CD14-positive monocyte (primary cell): ENCODE data around the gene LRP1B. TPM values are rescaled to one million over a fixed set of nuclear protein-coding genes. Genes with fewer than 3 reads are reported as not detected.

Source experiments
- DNase-seq, 3 donors: peaks; one replicate each; pipeline ENCODE4 v3.0.0-alpha.2; 2011 to 2022
- H2AFZ ChIP-seq: 2 replicates; pipeline ENCODE4 v1.6.0; 2012; ENCODE audit warnings: mild to moderate bottlenecking, low read depth, low read length, inconsistent platforms; ENCODE audit not compliant: insufficient read depth, poor library complexity, severe bottlenecking
- H3K27ac ChIP-seq, 2 donors: 1 replicate in 1 of 2; 2 replicates in 1 of 2; pipeline ENCODE4 v1.5.1; 2012 to 2013; ENCODE audit warnings: low read length in 2 of 2, control low read depth in 1 of 2, inconsistent platforms in 1 of 2, low read depth in 1 of 2, mild to moderate bottlenecking in 1 of 2
- H3K27me3 ChIP-seq, 2 donors: one replicate each; pipeline versions ENCODE4 v1.6.0 to v1.6.1; 2011 to 2013; ENCODE audit warnings: low read length in 2 of 2; ENCODE audit not compliant: control insufficient read depth in 2 of 2, insufficient read depth in 2 of 2
- H3K36me3 ChIP-seq, 2 donors: replicated peaks in 1 of 2; 1 replicate in 1 of 2; 2 replicates in 1 of 2; pipeline versions ENCODE4 v1.5.1 to v1.6.1; 2012 to 2013; ENCODE audit warnings: low read length in 2 of 2, control low read depth in 1 of 2, inconsistent platforms in 1 of 2, mild to moderate bottlenecking in 1 of 2; ENCODE audit not compliant: insufficient read depth in 2 of 2, control insufficient read depth in 1 of 2
- H3K4me1 ChIP-seq, 2 donors: 1 replicate in 1 of 2; 2 replicates in 1 of 2; pipeline versions ENCODE4 v1.5.1 to v1.6.1; 2012 to 2013; ENCODE audit warnings: low read length in 2 of 2, control low read depth in 1 of 2, inconsistent platforms in 1 of 2, mild to moderate bottlenecking in 1 of 2, moderate library complexity in 1 of 2; ENCODE audit not compliant: insufficient read depth in 2 of 2, control insufficient read depth in 1 of 2
- H3K4me2 ChIP-seq: replicated peaks from 2 replicates; pipeline ENCODE3; 2012; ENCODE audit warnings: low read length, moderate library complexity, mild to moderate bottlenecking; ENCODE audit not compliant: poor library complexity, severe bottlenecking; ENCODE audit errors: extremely low read depth
- H3K4me3 ChIP-seq, 3 experiments: fragments of 200-600 bp in 1 of 3; sonication (generic) in 1 of 3; replicated peaks in 1 of 3; 1 replicate in 2 of 3; 2 replicates in 1 of 3; pipeline ENCODE4 v1.5.1; 2011 to 2013; ENCODE audit warnings: low read length in 3 of 3, mild to moderate bottlenecking in 3 of 3, control low read depth in 2 of 3, low read depth in 2 of 3, inconsistent platforms in 1 of 3, moderate library complexity in 1 of 3
- H3K79me2 ChIP-seq: 2 replicates; pipeline ENCODE4 v1.6.0; 2012; ENCODE audit warnings: mild to moderate bottlenecking, control low read depth, inconsistent platforms, low read length, moderate library complexity; ENCODE audit not compliant: insufficient read depth
- H3K9ac ChIP-seq: 2 replicates; pipeline ENCODE4 v1.6.0; 2017; ENCODE audit warnings: low read length, mild to moderate bottlenecking; ENCODE audit not compliant: insufficient read depth, poor library complexity, severe bottlenecking
- H3K9me3 ChIP-seq, 2 donors: replicated peaks in 1 of 2; 1 replicate in 1 of 2; 2 replicates in 1 of 2; pipeline versions ENCODE4 v1.5.1 to v1.6.1; 2012 to 2013; ENCODE audit warnings: low read length in 2 of 2, control low read depth in 1 of 2; ENCODE audit not compliant: control insufficient read depth in 1 of 2, insufficient read depth in 1 of 2
- H4K20me1 ChIP-seq: 2 replicates; pipeline ENCODE4 v1.6.0; 2012; ENCODE audit warnings: mild to moderate bottlenecking, low read length, control low read depth, moderate library complexity; ENCODE audit not compliant: insufficient read depth
- H3K27ac Mint-ChIP-seq, 7 donors: one replicate each; pipeline ENCODE4 v1.8.0; 2020; ENCODE audit warnings: mild to moderate bottlenecking in 7 of 7, mixed read lengths in 7 of 7, moderate library complexity in 6 of 7, inconsistent platforms in 2 of 7
- H3K27me3 Mint-ChIP-seq, 3 donors: one replicate each; pipeline ENCODE4 v1.8.0; 2021 to 2022; ENCODE audit warnings: low read depth in 3 of 3, mild to moderate bottlenecking in 3 of 3, mixed read lengths in 3 of 3, moderate library complexity in 3 of 3, inconsistent platforms in 1 of 3
- H3K36me3 Mint-ChIP-seq, 2 donors: one replicate each; pipeline ENCODE4 v1.8.0; 2020; ENCODE audit warnings: mixed read lengths in 2 of 2, inconsistent platforms in 1 of 2, mild to moderate bottlenecking in 1 of 2
- H3K4me1 Mint-ChIP-seq: one replicate; pipeline ENCODE4 v1.8.0; 2020; ENCODE audit warnings: mild to moderate bottlenecking, mixed read lengths
- H3K4me3 Mint-ChIP-seq, 2 donors: one replicate each; pipeline ENCODE4 v1.8.0; 2020; ENCODE audit warnings: mild to moderate bottlenecking in 2 of 2, mixed read lengths in 2 of 2, moderate library complexity in 1 of 2
- H3K9me3 Mint-ChIP-seq, 7 donors: one replicate each; pipeline ENCODE4 v1.8.0; 2020 to 2022; ENCODE audit warnings: mixed read lengths in 7 of 7, mild to moderate bottlenecking in 6 of 7, moderate library complexity in 6 of 7, inconsistent platforms in 2 of 7
- CTCF ChIP-seq: fragments of 200-600 bp; IDR thresholded peaks from one replicate; pipeline ENCODE4 v1.8.0; 2022; ENCODE audit warnings: antibody characterized with exemption, mild to moderate bottlenecking
- WGBS: methylation state at CpG from one replicate; pipeline ENCODE4 v1.1.5; 2013; ENCODE audit warnings: missing lambda C conversion rate; ENCODE audit not compliant: insufficient coverage; 5-methylcytosine and 5-hydroxymethylcytosine counted together
- intact Hi-C, 2 donors: fragments of 100-400 bp; cut with micrococcal nuclease; formaldehyde crosslinking; loops; one replicate each; pipeline versions ENCODE4 v1.15.0 to v1.15.1; 2023
- polyA plus RNA-seq, 3 donors: library from polyadenylated mRNA; depleted of rRNA in 1 of 3; unstranded in 2 of 3; stranded (reverse) in 1 of 3; fragments of 300-500 nt in 2 of 3; fragments of >200 nt in 1 of 3; fragmentation: Illumina TruSeq in 2 of 3; gene quantifications; 1 replicate in 2 of 3; 2 replicates in 1 of 3; pipeline ENCODE4 v1.2.3, GENCODE V29; 2012 to 2021
- small RNA-seq: library from RNA; depleted of rRNA; stranded (forward); fragments of <200 nt; gene quantifications from one replicate; pipeline ENCODE3, GENCODE V24; 2012; ENCODE audit warnings: low read depth; ENCODE audit not compliant: insufficient read length

LRP1B gene
- polyA plus RNA-seq, 3 donors, result not detected

- H3K9ac ChIP-seq, result no peak overlapping the region
- no peaks in the 10 kb centered on the region for H4K20me1 ChIP-seq
- peaks cover 0 to 2% (median 0%) of the 10 kb centered on the region in 7 donors for H3K9me3 Mint-ChIP-seq
- no peak for TF ChIP-seq CTCF
- H3K27ac Mint-ChIP-seq, result no peak overlapping the region
- no peaks in the 10 kb centered on the region for H3K4me1 Mint-ChIP-seq
- H3K27me3 ChIP-seq, result no peaks in the 10 kb centered on the region
- intact Hi-C loops, result no loop called here
- H3K27me3 Mint-ChIP-seq, result peaks cover 0 to under 1% (median 0%) of the 10 kb centered on the region in 3 donors
- DNase-seq, result no peak
- H2AFZ ChIP-seq, result no peak overlapping the region
- H3K4me2 ChIP-seq, result no peak overlapping the region
- no peak overlapping the region for H3K4me3 ChIP-seq
- H3K4me1 ChIP-seq, result no peaks in the 10 kb centered on the region
- H3K79me2 ChIP-seq, result no peaks in the 10 kb centered on the region
- H3K4me3 Mint-ChIP-seq, result no peak overlapping the region
- H3K27ac ChIP-seq, result no peak overlapping the region
- no peaks in the 10 kb centered on the region for H3K36me3 Mint-ChIP-seq
- no peaks in the 10 kb centered on the region for H3K9me3 ChIP-seq
- no peaks in the 10 kb centered on the region for H3K36me3 ChIP-seq
Measured at GRCh38 chr2:140185076-140185475, 1945.7 kb downstream of the LRP1B start.

- Histone ChIP-seq H3K9ac (no peak overlapping the region), H3K4me3 (no peak overlapping the region), H3K9me3 (no peaks in the 10 kb centered on the region), H3K27ac (no peak overlapping the region), H4K20me1 (no peaks in the 10 kb centered on the region), H3K36me3 (no peaks in the 10 kb centered on the region), H3K4me2 (no peak overlapping the region), H3K79me2 (no peaks in the 10 kb centered on the region), H2AFZ (no peak overlapping the region), H3K27me3 (no peaks in the 10 kb centered on the region), H3K4me1 (no peaks in the 10 kb centered on the region)
- WGBS, result 77% methylated on average over 4 of the region's 6 CpGs
- no peak overlapping the region for H3K4me3 Mint-ChIP-seq
- peaks cover 0 to 2% (median 0%) of the 10 kb centered on the region in 7 donors for H3K9me3 Mint-ChIP-seq
- TF ChIP-seq CTCF, result no peak
- intact Hi-C loops, result no loop called here
- H3K36me3 Mint-ChIP-seq, result no peaks in the 10 kb centered on the region
- no peak overlapping the region for H3K27ac Mint-ChIP-seq
- H3K27me3 Mint-ChIP-seq, result peaks cover 0 to 2% (median 0%) of the 10 kb centered on the region in 3 donors
- no peaks in the 10 kb centered on the region for H3K4me1 Mint-ChIP-seq
- no peak for DNase-seq
Measured at GRCh38 chr2:140183056-140183765, 1947.6 kb downstream of the LRP1B start.

Small RNA genes lying within 50 kb of the gene (small RNA-seq; reads per million reads assigned to genes)
- gene AC068287.1 (not detected), gene MTCO1P44 (not detected), gene RF00019 (not detected), gene RF02271 (not detected), gene RNU6-904P (not detected)
